KBM-7 (cell line): ENCODE data around the gene HK3.

Experiments used
- DNase-seq: peaks from one replicate; pipeline ENCODE4 v3.0.0-alpha.2; 2015
- in situ Hi-C: fragments of 300-500 bp; cut with MboI; formaldehyde crosslinking; loops from 2 replicates; pipeline ENCODE4 v1.14.3; 2020; ENCODE audit warnings: low sequenced_read_pairs, low pct_unique_long_range_greater_than_20kb, mixed read lengths

Gene HK3

GRCh38 chr5:176887252-176887849 lies 11.8 kb downstream of the HK3 start:
- in situ Hi-C loops, result no loop called here
- no peak for DNase-seq

GRCh38 chr5:176886336-176887251 lies 12.6 kb downstream of the HK3 start:
- in situ Hi-C loops, result no loop called here
- no peak for DNase-seq

GRCh38 chr5:176884571-176884890 lies 14.6 kb downstream of the HK3 start:
- in situ Hi-C loops, result no loop called here
- no peak for DNase-seq

GRCh38 chr5:176883700-176884570 lies 15.2 kb downstream of the HK3 start:
- DNase-seq, result no peak

DNA sequence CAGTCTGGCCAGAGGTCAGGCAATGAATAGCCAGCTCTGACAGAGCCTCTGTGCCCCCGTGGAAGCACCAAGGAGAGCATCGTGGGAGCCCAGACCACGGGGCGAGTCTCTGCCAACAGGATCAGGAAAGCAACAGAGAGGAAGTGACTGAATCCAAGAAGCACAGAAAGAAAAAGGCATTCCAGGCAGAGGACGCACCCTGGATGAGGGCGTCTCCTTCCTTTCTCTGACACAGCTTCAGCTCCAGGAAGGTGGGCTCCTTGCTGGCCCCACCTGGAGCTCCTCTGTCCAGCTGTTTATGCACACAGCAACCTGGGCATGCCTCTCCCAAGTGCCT lies 16.6 kb downstream of the HK3 start:
- in situ Hi-C loops, result no loop called here

More at GRCh38 chr5:176883700-176884570, 15.2 kb downstream of the HK3 start:
- in situ Hi-C loops, result no loop called here

GRCh38 chr5:176881816-176882566 lies 17.2 kb downstream of the HK3 start:
- no peak for DNase-seq
- in situ Hi-C loops, result no loop called here

More for the DNA sequence above, 16.6 kb downstream of the HK3 start:
- no peak for DNase-seq

- in situ Hi-C loops, result no loop called here
- no peak for DNase-seq
These were observed 18.0 kb downstream of the HK3 start for GRCh38 chr5:176881021-176881749.

DNA sequence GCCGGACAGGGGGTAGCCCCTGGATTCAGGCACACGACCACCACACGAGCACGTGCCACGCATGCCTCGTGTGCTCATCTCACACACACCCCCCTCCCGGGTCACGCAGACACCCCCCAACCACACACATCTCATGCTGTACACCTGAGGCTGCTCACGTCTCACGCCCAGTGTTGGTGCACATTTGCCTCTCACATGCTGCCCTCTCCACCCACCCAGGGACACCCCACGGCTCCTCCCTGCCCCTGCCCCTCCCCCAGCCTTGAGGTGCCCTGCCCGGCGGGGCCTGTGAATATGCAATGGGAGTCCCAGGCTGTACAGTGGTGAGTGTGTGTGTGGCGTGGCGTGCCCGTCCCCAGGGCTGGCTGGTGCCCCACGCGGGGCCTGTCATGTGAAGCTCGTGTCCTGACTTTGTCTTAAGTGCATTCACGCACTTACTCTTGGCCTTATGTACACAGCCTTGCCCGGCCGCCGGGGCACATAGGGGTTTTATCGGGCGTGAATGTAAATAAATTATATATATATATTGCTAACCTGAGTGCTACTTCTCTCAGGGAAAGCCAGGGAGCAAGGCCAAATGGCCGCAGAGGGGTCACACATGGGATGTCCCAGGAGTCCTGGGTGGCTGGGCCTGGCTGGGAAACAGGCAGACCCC lies 18.7 kb downstream of the HK3 start:
- in situ Hi-C loops, result no loop called here
- no peak for DNase-seq

GRCh38 chr5:176879663-176880361 lies 19.3 kb downstream of the HK3 start:
- in situ Hi-C loops, result no loop called here
- DNase-seq, result no peak

- in situ Hi-C loops, result no loop called here
- DNase-seq, result no peak
These were observed 20.1 kb downstream of the HK3 start for GRCh38 chr5:176878906-176879662.

DNA sequence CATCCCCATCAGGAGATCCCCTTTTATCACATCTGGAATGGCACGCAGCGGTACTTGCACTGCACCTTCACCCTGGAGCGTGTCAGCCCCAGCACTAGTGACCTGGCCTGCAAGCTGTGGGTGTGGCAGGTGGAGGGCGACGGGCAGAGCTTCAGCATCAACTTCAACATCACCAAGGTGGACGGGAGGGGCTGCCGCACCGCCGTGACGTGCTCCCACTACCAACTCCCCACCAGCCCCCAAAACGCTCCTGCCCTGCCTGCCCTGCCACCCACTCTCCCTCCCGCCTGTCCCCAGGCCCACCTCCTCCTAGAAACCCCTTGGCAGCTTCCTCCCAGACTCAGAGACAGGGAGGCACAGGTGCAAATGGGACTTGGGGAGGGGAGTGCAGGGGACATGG lies 20.7 kb downstream of the HK3 start:
- in situ Hi-C loops, result no loop called here
- no peak for DNase-seq

DNA sequence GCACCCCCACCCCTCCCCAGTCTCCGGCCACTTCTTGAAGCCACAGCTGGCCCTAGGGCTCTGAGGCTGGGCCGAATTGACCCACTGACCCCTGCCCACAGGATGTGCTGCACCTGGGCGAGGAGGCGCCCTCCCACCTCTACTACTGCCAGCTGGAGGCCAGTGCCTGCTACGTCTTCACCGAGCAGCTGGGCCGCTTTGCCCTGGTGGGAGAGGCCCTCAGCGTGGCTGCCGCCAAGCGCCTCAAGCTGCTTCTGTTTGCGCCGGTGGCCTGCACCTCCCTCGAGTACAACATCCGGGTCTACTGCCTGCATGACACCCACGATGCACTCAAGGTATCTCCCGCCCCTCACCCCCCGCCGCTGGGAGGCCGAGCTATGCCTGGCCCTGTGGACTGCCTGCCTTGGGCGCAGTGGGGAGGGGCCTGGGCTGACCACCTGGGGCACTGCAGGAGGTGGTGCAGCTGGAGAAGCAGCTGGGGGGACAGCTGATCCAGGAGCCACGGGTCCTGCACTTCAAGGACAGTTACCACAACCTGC lies 21.3 kb downstream of the HK3 start:
- in situ Hi-C loops, result no loop called here
- no peak for DNase-seq

DNA sequence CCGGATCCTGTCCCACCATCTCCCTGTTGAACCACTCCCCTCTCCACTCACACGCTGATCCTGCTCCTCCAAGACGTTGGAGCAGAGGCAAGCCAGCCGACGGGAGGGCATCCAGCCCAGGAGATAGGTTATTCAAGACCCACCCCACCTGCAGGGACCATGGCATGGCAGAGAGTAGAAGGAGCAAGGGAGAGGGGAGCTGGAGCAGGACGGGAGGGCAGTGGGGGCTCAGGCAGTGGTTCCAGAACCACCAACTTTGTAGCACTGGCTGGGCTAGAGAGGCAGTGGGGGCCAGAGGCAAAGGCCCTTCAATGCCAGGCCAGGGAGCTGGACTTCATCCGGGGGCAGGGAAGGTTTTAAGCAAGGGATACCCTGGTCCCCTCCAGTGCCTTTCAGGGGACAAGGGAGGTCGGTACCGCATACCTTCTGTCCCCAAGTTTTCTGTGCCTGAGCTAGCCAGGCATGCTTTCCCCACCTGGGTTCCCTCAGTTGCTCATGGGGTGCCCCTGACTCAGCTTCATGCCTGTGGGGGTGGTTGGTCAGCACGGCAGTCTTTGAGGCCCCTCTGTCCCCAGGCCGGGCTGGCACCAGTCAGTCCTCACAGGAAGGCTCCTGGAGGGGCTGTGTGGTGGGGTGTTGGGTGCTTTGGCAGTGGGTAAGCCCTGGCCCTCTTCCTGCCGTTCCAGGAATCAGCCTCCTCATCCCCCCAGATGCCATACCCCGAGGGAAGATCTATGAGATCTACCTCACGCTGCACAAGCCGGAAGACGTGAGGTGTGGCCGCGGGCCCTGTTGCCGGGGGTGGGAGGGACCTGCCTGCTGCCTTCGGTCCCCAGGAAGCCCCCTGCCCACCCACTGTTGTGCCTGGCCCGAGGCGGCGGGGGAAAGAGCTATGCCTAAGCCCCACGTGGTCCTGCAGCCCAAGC lies 22.4 kb downstream of the HK3 start:
- in situ Hi-C loops, result no loop called here
- DNase-seq, result no peak

DNA sequence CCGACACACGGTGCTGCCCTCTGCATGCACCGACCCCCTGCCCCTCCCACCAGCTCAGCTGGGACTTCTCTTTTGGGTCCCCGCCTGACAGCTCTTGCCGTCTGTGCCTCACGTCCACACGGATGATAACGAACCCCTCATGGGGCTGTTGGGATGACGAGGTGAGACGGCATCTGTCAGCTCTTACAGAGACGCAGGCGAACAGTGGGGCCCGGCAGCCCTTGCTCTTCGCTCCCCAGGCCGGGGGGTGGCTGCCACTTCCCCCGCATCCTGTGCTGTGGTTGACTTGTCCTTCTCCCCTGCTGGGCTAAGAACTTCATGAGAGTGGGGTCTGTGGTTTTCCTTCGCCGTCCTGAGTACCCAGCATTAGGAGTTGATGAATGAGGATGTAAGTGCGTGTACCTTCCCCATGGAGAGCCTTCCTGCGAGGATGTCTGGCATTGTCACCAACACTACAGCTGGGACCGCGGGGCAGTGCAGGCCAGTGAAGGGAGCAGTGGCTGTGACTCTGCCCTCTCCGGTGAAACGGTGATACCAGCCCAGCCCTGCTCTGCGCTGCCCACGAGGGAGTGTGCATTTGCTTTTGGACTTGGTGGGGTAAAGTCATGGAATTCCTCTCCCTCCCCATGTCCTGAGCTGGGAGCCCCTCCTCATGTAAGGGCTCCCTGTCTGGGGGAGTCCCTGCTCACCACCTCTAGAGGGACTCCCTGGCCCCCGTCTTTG lies 23.2 kb downstream of the HK3 start:
- peak; percentile 84 for DNase-seq
- in situ Hi-C loops, result no loop called here

DNA sequence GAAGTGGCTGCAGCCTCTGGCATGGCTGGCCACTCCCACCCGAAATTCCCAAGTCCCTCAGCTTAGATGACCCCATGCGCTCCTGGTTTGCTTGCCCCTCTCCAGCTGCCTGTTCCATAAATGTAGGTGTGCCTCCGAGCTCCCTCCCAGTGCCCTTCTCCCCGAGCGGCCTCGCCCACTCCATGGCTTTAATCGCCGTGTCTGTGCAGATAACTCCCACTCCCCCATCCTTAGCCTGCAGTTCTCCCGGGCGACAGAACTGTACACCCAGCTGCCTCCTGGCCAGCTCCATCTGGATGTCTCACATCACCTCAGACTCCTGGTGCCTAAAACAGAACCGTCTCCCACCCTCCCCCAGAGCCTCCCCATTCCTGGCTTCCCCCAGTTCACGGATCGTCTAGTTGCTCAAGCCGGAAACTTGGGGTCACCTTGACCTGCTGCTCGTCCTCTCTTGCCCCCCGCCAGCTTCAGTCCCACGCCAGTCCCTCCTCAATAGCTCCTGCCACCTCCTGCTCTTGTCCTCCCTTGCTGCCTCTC lies 24.1 kb downstream of the HK3 start:
- in situ Hi-C loops, result no loop called here

More for the DNA sequence above, 24.1 kb downstream of the HK3 start:
- no peak for DNase-seq
